WI38 (cell line): ENCODE results near the gene BRDT.

ENCODE experiments used
- H3K4me3 ChIP-seq: 2 replicates; pipeline ENCODE4 v1.5.1; 2011; ENCODE audit warnings: low read depth, mild to moderate bottlenecking, control low read depth, low read length
- TF ChIP-seq, protein P1 (sequence below): IDR thresholded peaks from 2 replicates; pipeline ENCODE4 v1.5.1; 2012; ENCODE audit warnings: low read depth, mild to moderate bottlenecking, control low read depth, low read length

BRDT gene

DNA sequence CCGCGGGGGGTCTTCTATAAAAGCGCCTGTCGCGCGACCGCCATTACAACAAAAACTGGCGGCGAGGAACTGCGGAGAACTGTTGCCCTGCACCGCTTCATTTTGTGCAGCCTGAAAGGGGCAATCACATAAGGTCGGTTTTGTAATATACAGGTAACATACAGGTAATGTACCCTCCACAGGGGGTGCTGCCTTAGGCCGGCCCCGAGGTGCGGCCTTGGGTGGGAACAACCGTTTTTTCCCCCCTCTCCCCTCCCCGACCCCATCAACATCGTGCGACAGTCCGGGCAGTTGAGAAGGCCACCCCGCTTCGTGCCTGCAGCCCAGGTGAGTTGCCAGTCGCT lies at the start of gene BRDT:
TSS of gene BRDT (plus strand) at position 46 of the 344 bp plus-strand sequence. CDS start 13,354 bp downstream, outside the sequence.
- TF ChIP-seq, protein P1, sequence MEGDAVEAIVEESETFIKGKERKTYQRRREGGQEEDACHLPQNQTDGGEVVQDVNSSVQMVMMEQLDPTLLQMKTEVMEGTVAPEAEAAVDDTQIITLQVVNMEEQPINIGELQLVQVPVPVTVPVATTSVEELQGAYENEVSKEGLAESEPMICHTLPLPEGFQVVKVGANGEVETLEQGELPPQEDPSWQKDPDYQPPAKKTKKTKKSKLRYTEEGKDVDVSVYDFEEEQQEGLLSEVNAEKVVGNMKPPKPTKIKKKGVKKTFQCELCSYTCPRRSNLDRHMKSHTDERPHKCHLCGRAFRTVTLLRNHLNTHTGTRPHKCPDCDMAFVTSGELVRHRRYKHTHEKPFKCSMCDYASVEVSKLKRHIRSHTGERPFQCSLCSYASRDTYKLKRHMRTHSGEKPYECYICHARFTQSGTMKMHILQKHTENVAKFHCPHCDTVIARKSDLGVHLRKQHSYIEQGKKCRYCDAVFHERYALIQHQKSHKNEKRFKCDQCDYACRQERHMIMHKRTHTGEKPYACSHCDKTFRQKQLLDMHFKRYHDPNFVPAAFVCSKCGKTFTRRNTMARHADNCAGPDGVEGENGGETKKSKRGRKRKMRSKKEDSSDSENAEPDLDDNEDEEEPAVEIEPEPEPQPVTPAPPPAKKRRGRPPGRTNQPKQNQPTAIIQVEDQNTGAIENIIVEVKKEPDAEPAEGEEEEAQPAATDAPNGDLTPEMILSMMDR = no peak
- H3K4me3 ChIP-seq = no peak within 1 kb of the TSS

DNA sequence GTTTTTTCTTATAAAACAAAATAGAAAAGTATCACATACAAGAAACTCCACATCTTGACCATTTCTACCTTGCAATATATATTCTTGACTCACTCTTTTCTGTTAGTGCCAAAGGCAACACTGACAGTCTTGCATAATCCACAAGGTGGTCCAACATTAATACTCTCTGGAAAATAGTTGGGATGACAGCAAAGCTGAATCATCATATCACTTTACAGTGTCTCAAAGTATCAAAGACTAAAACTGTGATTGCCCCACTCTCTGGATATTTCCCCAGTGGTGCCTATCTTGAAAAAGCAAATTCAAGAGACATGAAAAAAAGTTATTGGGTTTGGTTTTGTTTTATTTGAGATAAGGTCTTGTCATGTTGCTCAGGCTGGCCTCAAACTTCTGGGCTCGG lies 48.6 kb upstream of the BRDT start:
- no peak overlapping the region for H3K4me3 ChIP-seq
- TF ChIP-seq, protein P1 = no peak

DNA sequence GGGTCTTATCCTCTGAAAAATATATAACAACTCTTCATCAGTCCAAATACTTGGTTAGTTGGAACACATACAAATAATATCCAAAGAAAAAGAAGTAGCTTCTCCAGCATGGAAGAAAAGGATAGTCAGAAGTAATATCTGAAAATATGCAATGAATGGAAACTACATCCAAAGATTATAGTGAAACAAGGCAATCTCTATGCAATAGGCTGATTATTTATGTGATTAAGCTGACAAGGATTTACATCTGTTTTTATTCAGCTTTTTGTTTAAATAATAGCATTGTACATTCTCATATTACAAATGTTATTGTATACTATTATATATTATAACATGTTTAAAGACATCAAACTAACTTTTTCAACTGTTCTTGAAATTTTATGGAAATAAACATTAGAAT lies 48.0 kb upstream of the BRDT start:
- no peak overlapping the region for H3K4me3 ChIP-seq
- TF ChIP-seq, protein P1 = no peak

DNA sequence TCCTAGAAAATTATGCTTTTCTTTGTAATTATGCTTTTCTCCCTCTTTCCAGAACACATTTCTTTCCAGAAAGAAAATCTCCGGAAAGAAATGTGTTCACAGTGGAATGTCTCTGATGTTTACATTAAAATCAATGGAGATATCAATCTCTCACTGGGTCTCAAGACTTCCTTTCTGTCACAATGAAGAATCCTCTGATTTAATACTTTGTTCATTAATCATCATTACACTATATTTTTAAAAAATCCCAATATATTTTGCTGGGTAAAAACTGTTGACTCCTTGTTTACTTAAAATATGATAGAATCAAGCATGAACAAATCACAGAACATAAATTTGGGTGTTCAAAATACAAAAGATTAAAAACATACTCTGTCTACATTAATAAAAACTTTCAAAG lies 36.9 kb upstream of the BRDT start:
- H3K4me3 ChIP-seq = no peak overlapping the region
- TF ChIP-seq, protein P1 = no peak

DNA sequence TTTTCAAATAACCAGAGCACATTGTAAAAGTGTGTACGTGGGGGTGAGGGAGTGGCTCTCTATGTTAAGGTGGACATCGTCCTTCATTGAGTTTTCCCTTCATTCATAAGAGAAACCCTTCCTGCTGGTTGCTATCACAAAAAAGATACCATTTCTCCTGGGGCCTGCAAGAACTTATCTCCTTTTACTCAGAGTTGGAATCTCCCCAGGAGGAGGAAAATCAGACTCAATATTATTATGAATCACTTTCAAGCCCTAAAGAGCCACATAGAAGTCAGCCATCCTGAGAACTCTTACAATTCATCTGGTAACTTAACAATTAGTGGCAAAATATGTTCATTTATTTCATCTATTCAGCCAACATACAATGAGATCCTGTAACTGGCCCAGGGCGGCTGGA lies 36.2 kb upstream of the BRDT start:
- TF ChIP-seq, protein P1 = no peak
- H3K4me3 ChIP-seq = no peak overlapping the region

DNA sequence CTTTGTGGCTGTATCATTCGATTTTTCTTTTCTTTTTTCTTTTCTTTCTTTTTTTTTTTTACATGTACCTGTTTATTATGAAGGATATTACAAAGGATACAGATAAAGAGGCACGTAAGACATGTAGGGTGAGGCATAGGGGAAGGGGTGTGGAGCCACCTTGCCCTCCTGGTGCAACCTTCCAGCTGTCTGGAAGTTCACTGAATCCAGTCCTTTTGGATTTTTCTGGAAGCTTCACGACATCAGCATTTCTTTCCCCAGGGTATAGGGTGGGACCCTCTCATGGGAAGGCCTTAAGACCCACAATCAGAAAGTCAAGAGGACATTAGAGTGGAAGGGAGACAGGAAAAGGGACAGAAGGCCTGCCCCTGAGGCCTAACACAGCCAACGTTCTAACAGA lies 33.2 kb upstream of the BRDT start:
- H3K4me3 ChIP-seq = no peak overlapping the region
- TF ChIP-seq, protein P1 = no peak

DNA sequence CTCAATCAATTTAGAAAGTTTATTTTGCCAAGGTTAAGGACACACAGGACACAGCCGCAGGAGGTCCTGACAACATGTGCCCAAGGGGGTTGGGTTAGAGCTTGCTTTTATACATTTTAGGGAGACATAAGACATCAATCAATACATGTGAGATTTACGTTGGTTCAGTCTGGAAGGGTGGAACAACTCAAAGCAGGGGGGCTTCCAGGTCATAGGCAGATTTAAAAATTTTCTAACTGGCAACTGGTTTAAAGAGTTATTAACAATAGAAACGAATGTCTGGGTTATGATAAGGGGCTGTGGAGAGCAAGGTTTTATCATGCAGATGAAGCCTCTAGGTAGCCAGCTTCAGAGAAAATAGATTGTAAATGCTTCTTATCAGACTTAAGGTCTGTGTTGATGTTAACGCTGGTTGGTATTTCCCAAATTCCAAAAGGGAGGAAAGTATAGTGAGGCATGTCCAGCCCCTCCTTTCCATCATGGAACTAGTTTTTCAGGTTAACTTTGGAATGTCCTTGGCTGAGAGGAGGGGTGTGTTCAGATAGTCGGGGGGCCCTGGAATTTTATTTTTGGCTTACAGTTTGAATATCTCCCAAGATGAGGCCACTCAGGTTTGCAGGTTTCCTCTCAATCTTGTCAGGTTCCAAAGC lies 32.3 kb upstream of the BRDT start:
- TF ChIP-seq, protein P1 = no peak

More for the DNA sequence above, 32.3 kb upstream of the BRDT start:
- no peak overlapping the region for H3K4me3 ChIP-seq
